Limb (tissue), 2 donors: ENCODE data around the gene DYNLT2.
"Not testable (repeated sequence)": the region's sequence is repeated elsewhere in the genome, so short reads cannot be mapped to it uniquely, and the experiment has no call there.

Experiments
- DNase-seq, 2 donors: peaks; one replicate each; pipeline ENCODE4 v3.0.0-alpha.2; 2016; ENCODE audit errors: extremely low spot score in 2 of 2

DYNLT2 gene

DNA sequence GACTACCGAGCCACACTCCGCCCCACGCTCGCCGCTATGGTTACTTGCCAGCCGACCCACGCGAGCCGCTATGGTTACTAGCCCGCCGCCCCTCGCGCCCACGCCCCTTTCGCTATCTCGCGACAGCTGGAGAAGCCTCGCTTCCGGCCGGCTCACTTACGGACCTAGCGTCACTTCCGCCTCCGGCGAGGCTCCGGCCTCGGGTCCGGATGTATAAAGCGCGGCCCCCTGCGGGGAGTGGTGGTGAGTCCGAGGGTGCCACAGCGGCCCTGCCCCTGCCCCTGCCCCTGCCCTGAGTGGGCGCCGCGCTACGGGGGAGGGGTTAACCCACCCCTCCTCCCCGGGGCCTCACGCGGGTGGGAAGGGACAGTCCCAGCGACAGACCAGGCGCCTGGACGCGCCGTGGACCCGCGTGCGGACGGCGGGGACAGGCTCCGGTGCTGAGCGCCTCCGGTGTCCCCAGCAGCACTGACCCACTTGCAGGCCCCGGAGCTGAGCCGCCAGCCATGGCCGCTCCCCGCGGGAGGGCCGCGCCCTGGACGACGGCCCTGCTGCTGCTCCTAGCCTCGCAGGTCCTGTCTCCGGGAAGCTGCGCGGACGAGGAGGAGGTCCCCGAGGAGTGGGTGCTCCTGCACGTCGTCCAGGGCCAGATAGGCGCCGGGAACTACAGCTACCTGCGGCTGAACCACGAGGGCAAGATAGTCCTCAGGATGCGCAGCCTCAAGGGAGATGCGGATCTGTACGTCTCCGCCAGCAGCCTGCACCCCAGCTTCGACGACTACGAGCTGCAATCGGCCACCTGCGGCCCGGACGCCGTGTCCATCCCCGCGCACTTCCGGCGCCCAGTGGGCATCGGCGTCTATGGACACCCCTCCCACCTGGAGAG lies 49.2 kb downstream of the DYNLT2 start, which contains the start of the genes C6orf120 and WDR27:
Gene C6orf120 (plus strand): TSS at position 173 of the 886 bp plus-strand sequence. CDS start 334 bp downstream, at position 507.
Gene WDR27 (minus strand): TSS at position 76 of the 886 bp plus-strand sequence. CDS start 13,024 bp downstream, outside the sequence.
- DNase-seq: peak; percentile 96 to 97

GRCh38 chr6:169701311-169701953 lies 49.9 kb downstream of the DYNLT2 start:
- no peak for DNase-seq

GRCh38 chr6:169700296-169700695 lies 51.1 kb downstream of the DYNLT2 start:
- no peak for DNase-seq

DNA sequence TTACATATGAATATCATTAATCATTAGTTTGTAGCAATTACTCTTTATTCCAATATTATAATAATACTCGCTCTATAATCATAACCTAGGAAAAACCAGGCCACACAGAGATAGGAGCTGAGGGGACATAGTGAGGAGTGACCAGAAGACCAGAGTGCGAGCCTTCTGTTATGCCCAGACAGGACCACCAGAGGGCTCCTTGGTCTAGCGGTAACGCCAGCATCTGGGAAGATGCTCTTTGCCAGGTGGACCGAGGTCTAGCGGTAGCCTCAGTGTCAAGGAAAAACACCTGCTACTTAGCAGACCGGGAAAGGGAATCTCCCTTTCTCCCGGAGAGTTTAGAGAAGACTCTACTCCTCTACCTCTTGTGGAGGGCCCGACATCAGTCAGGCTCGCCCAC lies 54.3 kb downstream of the DYNLT2 start:
- DNase-seq: not testable (repeated sequence)

DNA sequence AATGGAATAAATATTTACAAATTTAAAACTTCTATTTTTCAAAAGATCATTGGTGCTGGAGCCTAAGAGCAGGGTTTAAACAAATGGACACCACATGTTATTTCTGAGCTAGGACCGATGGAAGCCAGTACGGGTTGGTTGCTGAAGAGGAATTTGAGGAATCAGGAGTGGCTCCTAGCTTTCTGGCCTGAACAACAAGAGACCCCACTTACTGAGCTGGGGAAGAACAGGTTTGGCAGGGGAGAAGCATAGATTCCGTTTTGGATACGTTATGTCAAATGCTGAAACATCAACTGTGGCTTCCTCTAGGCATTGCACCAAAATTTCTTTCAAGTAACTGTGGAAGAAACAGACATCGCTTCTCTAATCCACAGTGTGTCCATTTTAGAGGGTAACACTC lies 56.2 kb downstream of the DYNLT2 start:
- no peak for DNase-seq

DNA sequence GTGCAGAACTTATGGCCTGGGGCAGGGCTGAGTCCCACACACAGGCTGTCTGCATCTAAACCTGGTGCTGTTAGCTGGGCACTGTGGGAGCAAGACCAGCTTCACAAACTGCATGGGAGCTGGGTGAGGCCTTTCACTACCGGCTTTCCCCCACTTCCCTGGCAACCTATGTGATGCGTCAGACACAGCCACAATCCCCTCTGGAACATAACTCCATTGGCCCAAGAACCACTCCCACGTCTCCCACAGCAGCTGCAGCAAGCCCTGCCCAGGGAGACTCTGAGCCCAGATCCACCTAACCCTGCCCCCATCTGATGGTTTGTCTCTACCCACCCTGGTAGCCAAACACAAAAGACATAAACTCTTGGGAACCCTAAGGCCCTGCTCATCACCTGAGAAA lies 58.9 kb downstream of the DYNLT2 start:
- DNase-seq: no peak

DNA sequence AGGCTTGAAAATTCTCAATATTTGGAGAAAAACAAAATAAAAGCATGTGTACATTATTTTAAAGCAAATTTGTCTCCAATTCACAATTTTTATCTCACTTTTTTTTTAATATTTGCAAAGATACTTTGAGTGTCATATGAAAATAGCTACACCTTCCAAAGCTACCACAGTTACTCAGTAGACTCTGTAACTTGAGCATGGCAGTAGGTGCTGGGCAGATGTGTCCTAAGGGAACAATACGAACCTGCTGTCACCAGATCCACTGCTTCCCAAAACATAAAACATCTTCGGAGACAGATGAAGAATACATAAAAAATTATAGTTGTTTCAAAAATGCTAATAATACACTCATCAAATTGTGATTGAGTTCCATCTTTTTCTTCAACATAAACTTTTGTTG lies 60.1 kb downstream of the DYNLT2 start:
- DNase-seq: no peak
